ENCODE data around the gene FGF8. TPM values are rescaled to one million over a fixed set of nuclear protein-coding genes. Genes with fewer than 3 reads are reported as not detected.

The FGF8 gene
- total and polyA plus RNA-seq, 2 of the 13 experiments (the other 11 are each of a cell fraction or from before 2014, with no cell fraction given), result not detected

DNA sequence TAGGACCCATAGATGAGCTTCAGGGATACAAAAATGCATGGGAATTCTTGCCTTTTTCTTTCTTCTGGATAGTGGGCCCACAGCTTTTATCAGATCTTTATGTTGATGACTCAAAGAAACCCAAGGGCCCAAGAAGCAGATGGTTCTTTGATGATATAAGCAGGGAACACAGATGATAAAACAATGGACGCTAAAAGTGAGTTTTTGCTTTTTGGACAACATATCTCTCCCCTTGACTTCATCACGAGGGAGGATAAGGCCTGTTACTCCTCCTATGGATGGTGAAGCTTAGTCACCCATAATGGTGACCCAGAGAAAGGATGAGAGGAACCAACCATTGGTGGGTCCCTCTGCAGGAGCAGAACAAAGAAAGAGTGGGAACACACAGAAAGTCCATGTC lies 48.8 kb upstream of the FGF8 start:
- H3K27ac ChIP-seq (ENCODE audit: extremely low read length, insufficient read depth, low read length), result no peak overlapping the region
- H3K9ac ChIP-seq (ENCODE audit: insufficient read depth, low read depth, low read length), result no peak overlapping the region
- in situ Hi-C loops (cut with HindIII; ENCODE audit: extremely low pct_ligation_motif_present, low pct_unique_long_range_greater_than_20kb) (no loop called here), intact Hi-C loops (cut with micrococcal nuclease; ENCODE audit: unreplicated experiment) (no loop called here)
- no peak for ATAC-seq
- WGBS (ENCODE audit: low lambda C conversion rate), result 97% methylated on average over 2 of the region's 2 CpGs
- no peaks in the 10 kb centered on the region for H3K27me3 ChIP-seq (ENCODE audit: control insufficient read depth in 1 of 2, insufficient read depth in 2 of 2, low read length in 2 of 2)
- peaks cover 0 to 4% of the 10 kb centered on the region in 2 experiments; a peak in 1 of 5 replicates for H3K36me3 ChIP-seq (replicated peaks in 1 of 2; ENCODE audit: control insufficient read depth in 1 of 2, insufficient read depth in 2 of 2, low read length in 2 of 2)
- no peak overlapping the region for H2AFZ ChIP-seq (ENCODE audit: low read length)
- TF ChIP-seq RFX5 (IDR thresholded peaks at IDR 0.05; ENCODE audit: low read depth, low read length) (no peak), NFE2L2 (IDR thresholded peaks at IDR 0.05; ENCODE audit: low read length) (no peak), FOXJ3 (CRISPR knock-in tag; IDR thresholded peaks at IDR 0.05; ENCODE audit: borderline replicate concordance) (no peak), ZKSCAN1 (IDR thresholded peaks at IDR 0.05; ENCODE audit: low read length) (no peak)
- TF ChIP-seq, protein P1, sequence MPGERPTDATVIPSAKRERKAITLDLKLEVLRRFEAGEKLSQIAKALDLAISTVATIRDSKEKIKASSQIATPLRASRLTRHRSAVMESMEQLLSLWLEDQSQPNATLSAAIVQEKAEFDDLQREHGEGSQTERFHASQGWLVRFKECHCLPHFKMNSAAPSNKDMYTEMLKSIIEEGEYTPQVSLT (CRISPR knock-in tag; IDR thresholded peaks at IDR 0.05; ENCODE audit: borderline replicate concordance, low read depth), result no peak
- TF ChIP-seq, protein P2, sequence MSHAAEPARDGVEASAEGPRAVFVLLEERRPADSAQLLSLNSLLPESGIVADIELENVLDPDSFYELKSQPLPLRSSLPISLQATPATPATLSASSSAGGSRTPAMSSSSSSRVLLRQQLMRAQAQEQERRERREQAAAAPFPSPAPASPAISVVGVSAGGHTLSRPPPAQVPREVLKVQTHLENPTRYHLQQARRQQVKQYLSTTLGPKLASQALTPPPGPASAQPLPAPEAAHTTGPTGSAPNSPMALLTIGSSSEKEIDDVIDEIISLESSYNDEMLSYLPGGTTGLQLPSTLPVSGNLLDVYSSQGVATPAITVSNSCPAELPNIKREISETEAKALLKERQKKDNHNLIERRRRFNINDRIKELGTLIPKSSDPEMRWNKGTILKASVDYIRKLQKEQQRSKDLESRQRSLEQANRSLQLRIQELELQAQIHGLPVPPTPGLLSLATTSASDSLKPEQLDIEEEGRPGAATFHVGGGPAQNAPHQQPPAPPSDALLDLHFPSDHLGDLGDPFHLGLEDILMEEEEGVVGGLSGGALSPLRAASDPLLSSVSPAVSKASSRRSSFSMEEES (CRISPR knock-in tag; IDR thresholded peaks at IDR 0.05), result no peak
- TF ChIP-seq, protein P3, sequence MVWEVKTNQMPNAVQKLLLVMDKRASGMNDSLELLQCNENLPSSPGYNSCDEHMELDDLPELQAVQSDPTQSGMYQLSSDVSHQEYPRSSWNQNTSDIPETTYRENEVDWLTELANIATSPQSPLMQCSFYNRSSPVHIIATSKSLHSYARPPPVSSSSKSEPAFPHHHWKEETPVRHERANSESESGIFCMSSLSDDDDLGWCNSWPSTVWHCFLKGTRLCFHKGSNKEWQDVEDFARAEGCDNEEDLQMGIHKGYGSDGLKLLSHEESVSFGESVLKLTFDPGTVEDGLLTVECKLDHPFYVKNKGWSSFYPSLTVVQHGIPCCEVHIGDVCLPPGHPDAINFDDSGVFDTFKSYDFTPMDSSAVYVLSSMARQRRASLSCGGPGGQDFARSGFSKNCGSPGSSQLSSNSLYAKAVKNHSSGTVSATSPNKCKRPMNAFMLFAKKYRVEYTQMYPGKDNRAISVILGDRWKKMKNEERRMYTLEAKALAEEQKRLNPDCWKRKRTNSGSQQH (CRISPR knock-in tag; IDR thresholded peaks at IDR 0.05; ENCODE audit: low read depth), result no peak
- H3K4me2 ChIP-seq (ENCODE audit: low read depth, low read length), result no peak overlapping the region
- ChIA-PET CTCF (ENCODE audit: low intra/inter-chr PET ratio, low total read pairs) (no interaction called here), POLR2A (no interaction called here)
- peaks cover 15% of the 10 kb centered on the region for H3K4me1 ChIP-seq (ENCODE audit: insufficient read depth, low read length)
- peaks cover 5% of the 10 kb centered on the region for H3K79me2 ChIP-seq (ENCODE audit: insufficient read depth, low read length)
- FAIRE-seq, result no peak
- DNase-seq (ENCODE audit: low spot score), result no peak
- H4K20me1 ChIP-seq (ENCODE audit: insufficient read depth, low read length), result no peaks in the 10 kb centered on the region
- no peaks in the 10 kb centered on the region for H3K9me3 ChIP-seq (ENCODE audit: low read length)
- no TSS peak for BruUV-seq (replicated peaks)
- H3K4me3 ChIP-seq (replicated peaks in 1 of 3; ENCODE audit: insufficient read depth in 1 of 3, low read depth in 2 of 3, low read length in 3 of 3), result no peak overlapping the region
